Gastrocnemius medialis (tissue), 4 donors: ENCODE data around the gene MAST2. TPM values are rescaled to one million over a fixed set of nuclear protein-coding genes. Genes with fewer than 3 reads are reported as not detected.
"Not testable (repeated sequence)": the region's sequence is repeated elsewhere in the genome, so short reads cannot be mapped to it uniquely, and the experiment has no call there.

Experiments
- ATAC-seq, 2 donors: fragments of 150-250 bp; one replicate each; pipeline ENCODE4 v1.9.1; 2016
- DNase-seq, 2 donors: peaks; one replicate each; pipeline ENCODE4 v3.0.0-alpha.2; 2019
- H3K27ac ChIP-seq, 4 donors: fragments of 200-600 bp; sonication (generic); 1 replicate in 1 of 4; 2 replicates in 3 of 4; pipeline ENCODE4 v1.5.1; 2016 to 2018; ENCODE audit warnings: mild to moderate bottlenecking in 2 of 4, moderate library complexity in 1 of 4
- H3K27me3 ChIP-seq, 3 donors: fragments of 200-600 bp; sonication (generic) in 2 of 3; 1 replicate in 1 of 3; 2 replicates in 2 of 3; pipeline versions ENCODE4 v1.5.1 to v1.6.0; 2016 to 2019; ENCODE audit warnings: mild to moderate bottlenecking in 1 of 3, moderate library complexity in 1 of 3
- H3K36me3 ChIP-seq, 2 donors: fragments of 200-600 bp; sonication (generic) in 1 of 2; one replicate each; pipeline ENCODE4 v1.5.1; 2017 to 2018
- H3K4me1 ChIP-seq, 2 donors: fragments of 200-600 bp; sonication (generic) in 1 of 2; one replicate each; pipeline ENCODE4 v1.5.1; 2016 to 2017; ENCODE audit warnings: mild to moderate bottlenecking in 2 of 2
- H3K4me3 ChIP-seq, 4 donors: fragments of 200-600 bp; sonication (generic) in 3 of 4; 1 replicate in 1 of 4; 2 replicates in 3 of 4; pipeline ENCODE4 v1.5.1; 2016 to 2019; ENCODE audit warnings: mild to moderate bottlenecking in 2 of 4
- H3K9me3 ChIP-seq, 3 donors: fragments of 200-600 bp; sonication (generic) in 2 of 3; 1 replicate in 1 of 3; 2 replicates in 2 of 3; pipeline ENCODE4 v1.5.1; 2016 to 2019
- CTCF ChIP-seq, 5 experiments: fragments of 450-650 bp in 3 of 5; fragments of 200-600 bp in 2 of 5; sonication (generic) in 2 of 5; IDR thresholded peaks in 4 of 5; conservative IDR thresholded peaks in 1 of 5; 1 replicate in 4 of 5; 2 replicates in 1 of 5; pipeline ENCODE4 v1.5.1; 2016 to 2019; ENCODE audit warnings: antibody characterized with exemption in 5 of 5, mild to moderate bottlenecking in 3 of 5, moderate library complexity in 3 of 5
- POLR2A ChIP-seq, 2 donors: fragments of 450-650 bp; IDR thresholded peaks; one replicate each; pipeline ENCODE4 v1.6.1; 2017; ENCODE audit warnings: antibody characterized with exemption in 2 of 2, mild to moderate bottlenecking in 2 of 2, moderate library complexity in 2 of 2
- in situ Hi-C, 4 donors: fragments of 200-750 bp; cut with MboI; loops; one replicate each; pipeline versions ENCODE4 v1.15.0 to v1.8.0; 2017; ENCODE audit warnings: low sequenced_read_pairs in 4 of 4
- intact Hi-C: fragments of 100-400 bp; cut with DNase I; formaldehyde crosslinking; loops from one replicate; pipeline ENCODE4 v1.15.1; 2023; ENCODE audit warnings: low total_unique reads
- total RNA-seq, 4 donors: library from RNA; depleted of rRNA; stranded (reverse); fragments of >200 nt; gene quantifications; one replicate each; pipeline versions ENCODE4 v1.1.0 to v1.2.3, GENCODE V29; 2016

Gene MAST2
- total RNA-seq, 4 donors from 2014 or later: 110 to 195 (median 162) TPM

DNA sequence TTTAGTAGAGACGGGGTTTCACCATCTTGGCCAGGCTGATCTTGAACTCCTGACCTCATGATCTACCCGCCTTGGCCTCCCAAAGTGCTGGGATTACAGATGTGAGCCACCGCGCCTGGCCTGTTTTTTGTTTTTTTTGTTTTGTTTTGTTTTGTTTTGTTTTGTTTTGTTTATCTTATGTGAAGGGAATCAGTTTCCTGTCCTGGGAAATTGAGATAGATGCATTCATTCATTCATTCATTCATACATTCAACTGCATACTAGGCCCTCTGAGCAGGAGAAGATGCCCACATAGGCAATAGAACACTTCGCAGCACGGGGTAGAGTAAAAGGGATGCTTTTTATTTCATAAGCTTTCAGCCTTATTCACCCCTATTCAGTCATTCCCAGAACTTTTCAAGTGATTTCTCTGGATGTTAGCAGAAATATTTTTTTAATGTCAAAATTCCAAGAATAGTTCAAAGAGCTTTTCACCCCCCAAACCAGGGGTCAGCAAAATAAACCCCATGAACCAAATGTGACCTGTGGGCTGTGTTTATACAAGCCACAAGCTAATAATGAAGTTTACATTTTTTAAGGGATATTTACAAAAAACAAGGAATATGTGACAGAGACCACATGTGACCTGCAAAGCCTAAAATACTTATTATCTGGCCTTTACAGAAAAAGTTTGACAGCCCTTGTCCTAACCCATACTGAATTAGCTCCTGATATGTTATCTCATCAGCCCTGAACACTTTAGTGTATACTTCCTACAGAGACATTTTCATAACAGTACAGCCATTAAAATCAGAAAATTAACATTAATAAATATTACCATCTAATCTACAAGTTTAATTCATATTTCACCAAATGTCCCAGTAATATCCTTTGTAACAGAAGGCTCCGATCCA lies 127.1 kb downstream of the MAST2 start:
- H3K36me3 ChIP-seq: peaks cover 0 to 4% of the 10 kb centered on the region in 2 donors
- H3K27me3 ChIP-seq: no peaks in the 10 kb centered on the region
- ATAC-seq: no peak
- intact Hi-C loops (no loop called here), in situ Hi-C loops (no loop called here)
- H3K4me1 ChIP-seq: peaks cover 42 to 45% of the 10 kb centered on the region in 2 donors
- no peak for DNase-seq
- TF ChIP-seq POLR2A (IDR thresholded peaks at IDR 0.05) (no peak), CTCF (IDR thresholded peaks at IDR 0.05 in 4 of 5, conservative IDR thresholded peaks at IDR 0.05 in 1 of 5) (no peak)
- H3K9me3 ChIP-seq: no peaks in the 10 kb centered on the region
- H3K4me3 ChIP-seq: no peak overlapping the region
- H3K27ac ChIP-seq: peak overlapping the region in 3 of 4 donors; percentile 91 to 93 (median 91)

DNA sequence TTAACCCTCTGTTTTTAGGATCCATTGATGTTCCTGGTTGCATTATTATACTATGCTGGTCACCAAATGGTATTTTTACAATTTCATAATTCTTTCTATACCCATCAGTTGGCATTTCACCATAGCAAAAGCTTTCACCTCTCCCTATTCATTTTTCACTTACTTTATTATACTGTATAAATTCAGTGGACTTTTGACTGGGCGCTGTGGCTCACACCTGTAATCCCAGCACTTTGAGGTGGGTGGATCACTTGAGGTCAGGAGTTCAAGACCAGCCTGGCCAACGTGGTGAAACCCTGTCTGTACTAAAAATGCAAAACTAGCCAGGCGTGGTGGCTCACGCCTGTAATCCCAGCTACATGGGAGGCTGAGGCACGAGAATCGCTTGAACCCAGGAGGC lies 128.8 kb downstream of the MAST2 start:
- intact Hi-C loops, H3K9me3 ChIP-seq, DNase-seq, H3K4me3 ChIP-seq, in situ Hi-C loops, ATAC-seq, H3K36me3 ChIP-seq, H3K27me3 ChIP-seq: not testable (repeated sequence)
- Histone ChIP-seq H3K27ac (peak overlapping the region in 3 of 4 donors; percentile 7 to 91 (median 91)), H3K4me1 (peaks cover 34 to 38% of the 10 kb centered on the region in 2 donors)

- in situ Hi-C loops: no loop called here
- peak overlapping the region in 3 of 4 donors; percentile 19 to 59 (median 57) for H3K27ac ChIP-seq
- H3K27me3 ChIP-seq: no peaks in the 10 kb centered on the region
- DNase-seq (no peak), ATAC-seq (no peak)
- peaks cover 8 to 17% of the 10 kb centered on the region in 2 donors for H3K4me1 ChIP-seq
- H3K36me3 ChIP-seq: peaks cover 0 to 10% of the 10 kb centered on the region in 2 donors
- intact Hi-C loops: no loop called here
- H3K9me3 ChIP-seq: no peaks in the 10 kb centered on the region
- TF ChIP-seq CTCF (IDR thresholded peaks at IDR 0.05 in 4 of 5, conservative IDR thresholded peaks at IDR 0.05 in 1 of 5) (no peak), POLR2A (IDR thresholded peaks at IDR 0.05) (no peak)
- H3K4me3 ChIP-seq: no peak overlapping the region
Observed at GRCh38 chr1:45934947-45935346, 131.5 kb downstream of the MAST2 start.

DNA sequence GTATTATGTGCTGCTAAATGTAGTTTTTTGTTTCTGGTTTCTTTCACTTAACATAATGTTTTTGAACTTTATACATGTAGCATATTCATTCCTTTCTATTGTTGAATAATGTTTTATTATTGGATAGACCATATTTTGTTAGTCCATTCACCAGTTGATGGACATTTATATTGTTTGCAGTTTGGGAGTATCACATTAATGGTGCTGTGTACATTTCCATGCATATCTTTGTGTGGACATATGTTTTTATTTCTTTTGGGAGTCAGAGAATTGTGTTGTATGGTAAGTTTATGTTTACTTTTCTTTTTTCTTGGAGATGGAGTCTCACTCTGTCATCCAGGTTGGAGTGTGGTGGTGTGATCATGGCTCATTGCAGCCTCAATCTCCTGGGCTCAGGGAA lies 134.6 kb downstream of the MAST2 start:
- Histone ChIP-seq H3K27ac (peak overlapping the region in 1 of 4 donors; percentile 43), H3K9me3 (no peaks in the 10 kb centered on the region), H3K4me3 (no peak overlapping the region), H3K36me3 (peaks cover 0 to 10% of the 10 kb centered on the region in 2 donors), H3K4me1 (peaks cover 7 to 14% of the 10 kb centered on the region in 2 donors), H3K27me3 (no peaks in the 10 kb centered on the region)
- ATAC-seq (no peak), DNase-seq (no peak)
- intact Hi-C loops: no loop called here
- in situ Hi-C loops: no loop called here
- TF ChIP-seq CTCF (IDR thresholded peaks at IDR 0.05 in 4 of 5, conservative IDR thresholded peaks at IDR 0.05 in 1 of 5) (no peak), POLR2A (IDR thresholded peaks at IDR 0.05) (no peak)

- Histone ChIP-seq H3K9me3 (no peaks in the 10 kb centered on the region), H3K4me3 (no peak overlapping the region), H3K27me3 (no peaks in the 10 kb centered on the region), H3K27ac (peak overlapping the region in 3 of 4 donors; percentile 10 to 70 (median 70)), H3K36me3 (peaks cover 0 to 4% of the 10 kb centered on the region in 2 donors), H3K4me1 (peaks cover 12 to 23% of the 10 kb centered on the region in 2 donors)
- intact Hi-C loops (no loop called here), in situ Hi-C loops (loop anchor here in 1 of 4 donors (10.0 kb wide), 1 partner anchor 62 kb away; no protein-coding TSS in a partner anchor)
- TF ChIP-seq POLR2A (IDR thresholded peaks at IDR 0.05) (no peak), CTCF (IDR thresholded peaks at IDR 0.05 in 4 of 5, conservative IDR thresholded peaks at IDR 0.05 in 1 of 5) (no peak)
- DNase-seq (no peak), ATAC-seq (no peak)
Observed at GRCh38 chr1:45942411-45942810, 139.0 kb downstream of the MAST2 start.
